H1 (cell line): ENCODE measurements around the gene NPS. TPM values are rescaled to one million over a fixed set of nuclear protein-coding genes. Genes with fewer than 3 reads are reported as not detected.

Source experiments
- CTCF ChIA-PET: fragments of 300-600 bp; sonication (Branson Sonifier 250); formaldehyde crosslinking; loops from one replicate; lab custom pipeline; 2021; ENCODE audit not compliant: partially characterized antibody; lab: Charles Lee
- POLR2A ChIA-PET: fragments of 300-600 bp; sonication (Branson Sonifier 250); formaldehyde crosslinking; loops from one replicate; lab custom pipeline; 2021; ENCODE audit warnings: inconsistent platforms; ENCODE audit not compliant: partially characterized antibody; lab: Charles Lee
- DNase-seq, 2 experiments: peaks; one replicate each; pipeline versions ENCODE4 v3.0.0 to v3.0.0-alpha.2; 2010 to 2022; ENCODE audit warnings: low spot score in 2 of 2, low read depth in 1 of 2, mixed read lengths in 1 of 2
- FAIRE-seq: peaks from 2 replicates; lab custom pipeline; 2011; peaks lifted over from hg19 to GRCh38; lab: Jason Lieb, UNC
- H2AFZ ChIP-seq: 2 replicates; pipeline ENCODE4 v1.8.1; 2012; ENCODE audit warnings: low read length, inconsistent platforms
- H2AK5ac ChIP-seq: 2 replicates; pipeline ENCODE4 v1.6.1; 2013; ENCODE audit warnings: low read depth, low read length
- H2BK120ac ChIP-seq: replicated peaks from 2 replicates; pipeline ENCODE3; 2013; ENCODE audit warnings: low read depth, low read length, inconsistent platforms
- H2BK12ac ChIP-seq: 2 replicates; pipeline ENCODE4 v1.6.1; 2013; ENCODE audit warnings: low read depth, low read length
- H2BK15ac ChIP-seq: 2 replicates; pipeline ENCODE4 v1.6.1; 2013; ENCODE audit warnings: low read length
- H2BK20ac ChIP-seq: 2 replicates; pipeline ENCODE4 v1.6.1; 2013; ENCODE audit warnings: low read length
- H2BK5ac ChIP-seq: 2 replicates; pipeline ENCODE4 v1.6.1; 2013; ENCODE audit warnings: low read depth, low read length
- H3K14ac ChIP-seq: 2 replicates; pipeline ENCODE4 v1.6.1; 2013; ENCODE audit warnings: inconsistent platforms; ENCODE audit not compliant: insufficient read length
- H3K18ac ChIP-seq: 2 replicates; pipeline ENCODE4 v1.6.1; 2013; ENCODE audit warnings: low read length; ENCODE audit errors: extremely low read depth
- H3K23ac ChIP-seq: 2 replicates; pipeline ENCODE4 v1.6.1; 2013; ENCODE audit warnings: inconsistent platforms; ENCODE audit not compliant: insufficient read length
- H3K23me2 ChIP-seq: 2 replicates; pipeline ENCODE4 v1.6.1; 2013; ENCODE audit warnings: low read depth, low read length
- H3K27ac ChIP-seq: 2 replicates; pipeline ENCODE4 v1.6.1; 2011; ENCODE audit warnings: low read depth, low read length, inconsistent platforms
- H3K27me3 ChIP-seq, 4 experiments: replicated peaks in 1 of 4; 1 replicate in 1 of 4; 2 replicates in 3 of 4; pipeline versions ENCODE4 v1.6.1 to v1.8.1; 2011 to 2013; ENCODE audit warnings: low read length in 3 of 4, mild to moderate bottlenecking in 3 of 4, inconsistent platforms in 2 of 4, mixed read lengths in 2 of 4, moderate library complexity in 1 of 4; ENCODE audit not compliant: control insufficient read depth in 3 of 4, insufficient read depth in 3 of 4; ENCODE audit errors: extremely low read depth in 1 of 4
- H3K36me3 ChIP-seq, 4 experiments: 2 replicates each; pipeline versions ENCODE4 v1.6.1 to v1.8.1; 2011 to 2013; ENCODE audit warnings: mild to moderate bottlenecking in 4 of 4, low read length in 3 of 4, moderate library complexity in 2 of 4, control low read depth in 1 of 4, inconsistent platforms in 1 of 4; ENCODE audit not compliant: insufficient read depth in 4 of 4, control insufficient read depth in 2 of 4
- H3K4ac ChIP-seq: replicated peaks from 2 replicates; pipeline ENCODE3; 2013; ENCODE audit warnings: low read length, low read depth, mixed read lengths, inconsistent platforms; ENCODE audit not compliant: insufficient read length
- H3K4me1 ChIP-seq, 4 experiments: replicated peaks in 1 of 4; 1 replicate in 1 of 4; 2 replicates in 3 of 4; pipeline versions ENCODE4 v1.6.1 to v1.8.1; 2011 to 2013; ENCODE audit warnings: low read length in 3 of 4, inconsistent platforms in 2 of 4, mixed read lengths in 1 of 4; ENCODE audit not compliant: insufficient read depth in 4 of 4, control insufficient read depth in 3 of 4
- H3K4me2 ChIP-seq, 2 experiments: 2 replicates each; pipeline versions ENCODE4 v1.6.1 to v1.8.1; 2011 to 2013; ENCODE audit warnings: low read depth in 2 of 2, low read length in 2 of 2, control low read depth in 1 of 2, inconsistent platforms in 1 of 2, mild to moderate bottlenecking in 1 of 2; ENCODE audit not compliant: insufficient read depth in 1 of 2
- H3K4me3 ChIP-seq, 4 experiments: fragments of 200-600, 300-600 bp in 1 of 4; sonication (generic), shearing (Covaris generic), sonication (Bioruptor Twin) in 1 of 4; 2 replicates each; pipeline versions ENCODE4 v1.5.1 to v1.8.1; 2011 to 2016; ENCODE audit warnings: low read length in 4 of 4, low read depth in 3 of 4, control low read depth in 2 of 4, inconsistent platforms in 2 of 4, mild to moderate bottlenecking in 2 of 4, mixed read lengths in 1 of 4, moderate library complexity in 1 of 4; ENCODE audit not compliant: insufficient read depth in 2 of 4; ENCODE audit errors: extremely low read depth in 1 of 4
- H3K56ac ChIP-seq: replicated peaks from 2 replicates; pipeline ENCODE3; 2013; ENCODE audit warnings: low read depth, mild to moderate bottlenecking, mixed read lengths, low read length, inconsistent platforms; ENCODE audit not compliant: insufficient read length
- H3K79me1 ChIP-seq: 2 replicates; pipeline ENCODE4 v1.6.1; 2013; ENCODE audit warnings: low read depth, low read length, control low read depth
- H3K79me2 ChIP-seq, 2 experiments: 2 replicates each; pipeline versions ENCODE4 v1.6.1 to v1.8.1; 2012 to 2013; ENCODE audit warnings: low read length in 2 of 2, mild to moderate bottlenecking in 2 of 2, inconsistent platforms in 1 of 2; ENCODE audit not compliant: insufficient read depth in 2 of 2, control insufficient read depth in 1 of 2
- H3K9ac ChIP-seq, 4 experiments: replicated peaks in 1 of 4; 1 replicate in 1 of 4; 2 replicates in 3 of 4; pipeline versions ENCODE4 v1.6.1 to v1.8.1; 2011 to 2013; ENCODE audit warnings: low read depth in 3 of 4, low read length in 3 of 4, control low read depth in 2 of 4, mild to moderate bottlenecking in 2 of 4, moderate library complexity in 2 of 4, inconsistent platforms in 1 of 4; ENCODE audit errors: extremely low read depth in 1 of 4
- H3K9me3 ChIP-seq, 2 experiments: 2 replicates each; pipeline versions ENCODE4 v1.6.1 to v1.8.1; 2012 to 2013; ENCODE audit warnings: mild to moderate bottlenecking in 2 of 2, moderate library complexity in 2 of 2, control low read depth in 1 of 2, inconsistent platforms in 1 of 2, low read depth in 1 of 2, low read length in 1 of 2, mixed read lengths in 1 of 2; ENCODE audit not compliant: insufficient read depth in 2 of 2
- H4K20me1 ChIP-seq, 2 experiments: replicated peaks in 1 of 2; 2 replicates each; pipeline versions ENCODE3 to v1.8.1; 2011 to 2013; ENCODE audit warnings: inconsistent platforms in 2 of 2, low read length in 2 of 2, mild to moderate bottlenecking in 1 of 2; ENCODE audit not compliant: insufficient read depth in 2 of 2, control insufficient read depth in 1 of 2
- H4K5ac ChIP-seq: 2 replicates; pipeline ENCODE4 v1.6.1; 2013; ENCODE audit warnings: low read length, low read depth, mixed read lengths, inconsistent platforms; ENCODE audit not compliant: insufficient read length
- H4K8ac ChIP-seq: 2 replicates; pipeline ENCODE4 v1.8.0; 2013; ENCODE audit warnings: mild to moderate bottlenecking, moderate library complexity, low read length, inconsistent platforms; ENCODE audit not compliant: insufficient read depth; ENCODE audit errors: extremely low read depth
- H4K91ac ChIP-seq: replicated peaks from 2 replicates; pipeline ENCODE3; 2013; ENCODE audit warnings: low read length, mixed read lengths, inconsistent platforms; ENCODE audit not compliant: insufficient read length
- ASH2L ChIP-seq: fragments of 200-600, 300-600 bp; sonication (generic); IDR thresholded peaks from one replicate; pipeline ENCODE4 v1.7.1; 2017; ENCODE audit warnings: low read length
- CBX8 ChIP-seq: fragments of 300-800, 300-1000 bp; sonication (generic); IDR thresholded peaks from 2 replicates; pipeline ENCODE4 v1.7.1; 2016; ENCODE audit warnings: low read depth, low read length, borderline replicate concordance
- CEBPB ChIP-seq: IDR thresholded peaks from 2 replicates; pipeline ENCODE4 v1.6.1; 2012; ENCODE audit warnings: low read depth, low read length
- CHD1 ChIP-seq: IDR thresholded peaks from 2 replicates; pipeline ENCODE4 v1.6.1; 2012; ENCODE audit warnings: low read depth, low read length, improper control_type of control experiment
- E2F6 ChIP-seq: IDR thresholded peaks from 2 replicates; pipeline ENCODE4 v1.6.1; 2012; ENCODE audit warnings: inconsistent platforms
- HDAC6 ChIP-seq: IDR thresholded peaks from one replicate; pipeline ENCODE4 v1.7.1; 2012; ENCODE audit warnings: low read depth, mild to moderate bottlenecking, inconsistent platforms, low read length, moderate library complexity
- JUND ChIP-seq: IDR thresholded peaks from 2 replicates; pipeline ENCODE4 v1.6.1; 2011; ENCODE audit warnings: mild to moderate bottlenecking, improper control_type of control experiment, low read length
- NRF1 ChIP-seq: IDR thresholded peaks from 2 replicates; pipeline ENCODE4 v1.6.1; 2011; ENCODE audit warnings: mild to moderate bottlenecking, low read depth, low read length, improper control_type of control experiment
- PHF8 ChIP-seq: fragments of 200-600 bp; sonication (generic); conservative IDR thresholded peaks from 2 replicates; pipeline ENCODE4 v1.7.1; 2012; ENCODE audit warnings: low read depth, mild to moderate bottlenecking, inconsistent platforms, low read length, moderate library complexity
- POU5F1 ChIP-seq: IDR thresholded peaks from 2 replicates; pipeline ENCODE4 v1.6.1; 2011; ENCODE audit warnings: low read depth, mild to moderate bottlenecking, low read length, moderate library complexity
- RAD21 ChIP-seq, 2 experiments: IDR thresholded peaks in 1 of 2; conservative IDR thresholded peaks in 1 of 2; 2 replicates each; pipeline ENCODE4 v1.6.1; 2011; ENCODE audit warnings: low read depth in 2 of 2, low read length in 2 of 2, improper control_type of control experiment in 1 of 2, inconsistent platforms in 1 of 2, mild to moderate bottlenecking in 1 of 2, moderate library complexity in 1 of 2
- RFX5 ChIP-seq: IDR thresholded peaks from 2 replicates; pipeline ENCODE4 v1.6.1; 2011; ENCODE audit warnings: low read depth, low read length, improper control_type of control experiment, borderline replicate concordance
- SUZ12 ChIP-seq: fragments of 200-600 bp; sonication (generic); IDR thresholded peaks from 2 replicates; pipeline ENCODE4 v1.6.1; 2012; ENCODE audit warnings: mild to moderate bottlenecking, inconsistent platforms, low read length, moderate library complexity, mixed read lengths
- TAF1 ChIP-seq: IDR thresholded peaks from 2 replicates; pipeline ENCODE4 v1.6.1; 2011; ENCODE audit warnings: mild to moderate bottlenecking, low read depth, low read length
- WGBS, 2 experiments: shearing (Covaris generic) in 1 of 2; methylation state at CpG; one replicate each; pipeline versions ENCODE4 v1.1.6 to v1.1.7; 2013 to 2015; ENCODE audit warnings: low lambda C conversion rate in 2 of 2, mixed read lengths in 2 of 2, inconsistent platforms in 1 of 2, low coverage in 1 of 2, missing lambda C conversion rate in 1 of 2; ENCODE audit not compliant: insufficient replicate concordance in 2 of 2, insufficient coverage in 1 of 2, insufficient read length in 1 of 2; ENCODE audit errors: extremely low coverage in 1 of 2, missing lambda C conversion rate in 1 of 2; 5-methylcytosine and 5-hydroxymethylcytosine counted together
- polyA plus RNA-seq, 7 experiments: library from polyadenylated mRNA; depleted of rRNA in 3 of 7; stranded (reverse) in 5 of 7; unstranded in 2 of 7; fragments of >200 nt in 5 of 7; fragments of 200-250 nt in 2 of 7; gene quantifications; 1 replicate in 5 of 7; 2 replicates in 1 of 7; 4 replicates in 1 of 7; pipeline versions ENCODE4 v1.2.1 to v1.2.3, GENCODE V29; 2011 to 2013; ENCODE audit warnings: missing spikeins in 2 of 7, mixed read lengths in 2 of 7
- total RNA-seq: library from RNA; stranded (reverse); fragmentation: NEBNext Ultra II Directional; extraction: Animal tissue kit (Norgen Biotek cat#: 25700); gene quantifications from 2 replicates; pipeline ENCODE4 v1.2.1, GENCODE V29; 2021

The NPS gene
- total and polyA plus RNA-seq, 2 of the 8 experiments (the other 6 are each of a cell fraction or from before 2014, with no cell fraction given), result not detected

GRCh38 chr10:127565583-127565982 is 16.5 kb downstream of the NPS start:
- Histone ChIP-seq H3K4me2 (no peak overlapping the region), H4K8ac (no peak overlapping the region), H2BK20ac (no peak overlapping the region), H3K14ac (no peak overlapping the region), H3K79me1 (no peaks in the 10 kb centered on the region), H3K79me2 (no peaks in the 10 kb centered on the region), H3K4me3 (no peak overlapping the region), H2AFZ (no peak overlapping the region), H4K91ac (no peak overlapping the region), H3K23ac (no peak overlapping the region), H3K4ac (no peak overlapping the region), H2BK120ac (no peak overlapping the region), H2BK12ac (no peak overlapping the region), H3K36me3 (no peaks in the 10 kb centered on the region), H3K9me3 (no peaks in the 10 kb centered on the region), H3K27ac (no peak overlapping the region), H2BK5ac (no peak overlapping the region), H3K9ac (no peak overlapping the region), H4K5ac (no peak overlapping the region), H3K18ac (no peak overlapping the region), H3K56ac (no peak overlapping the region), H2BK15ac (no peak overlapping the region), H2AK5ac (no peak overlapping the region), H3K23me2 (no peaks in the 10 kb centered on the region), H4K20me1 (no peaks in the 10 kb centered on the region), H3K27me3 (no peaks in the 10 kb centered on the region), H3K4me1 (no peaks in the 10 kb centered on the region)
- 69% methylated on average over 4 of the region's 4 CpGs; no CpG with 5 or more reads in 1 of the 2 experiments for WGBS, 2 experiments
- FAIRE-seq (no peak), DNase-seq (no peak)
- TF ChIP-seq HDAC6 (no peak), CBX8 (no peak), SUZ12 (no peak), CEBPB (no peak), TAF1 (no peak), PHF8 (no peak), ASH2L (no peak), E2F6 (no peak), RAD21 (IDR thresholded peaks at IDR 0.05 in 1 of 2, conservative IDR thresholded peaks at IDR 0.05 in 1 of 2; ENCODE audit: low read depth in 2 of 2, low read length in 2 of 2) (no peak), NRF1 (no peak), CHD1 (no peak), JUND (no peak), RFX5 (no peak), POU5F1 (no peak)
- CTCF ChIA-PET, result interaction anchor here (1.2 to 3.1 kb wide), 7 partner anchors 12 to 253 kb away, joined by 3 to 14 read pairs (median 4); no protein-coding TSS in a partner anchor
- POLR2A ChIA-PET, result interaction anchor here (1.7 kb wide), 1 partner anchor 11 kb away, joined by 3 read pairs; no protein-coding TSS in a partner anchor
